Testis (tissue), 2 donors: ENCODE measurements around the gene CGB8.
A peak's percentile ranks its signal among the peaks of the same experiment; 100 is the strongest.

Source experiments
- CTCF ChIP-seq, 3 experiments: fragments of 450-650 bp in 2 of 3; fragments of 200-600 bp in 1 of 3; sonication (generic) in 1 of 3; IDR thresholded peaks; one replicate each; pipeline ENCODE4 v1.5.1; 2016 to 2019; ENCODE audit warnings: antibody characterized with exemption in 3 of 3, mild to moderate bottlenecking in 2 of 3, moderate library complexity in 1 of 3
- POLR2A ChIP-seq: fragments of 450-650 bp; IDR thresholded peaks from one replicate; pipeline ENCODE4 v1.6.1; 2017; ENCODE audit warnings: antibody characterized with exemption, mild to moderate bottlenecking, moderate library complexity

GRCh38 chr19:48999481-49000325 lies 49.2 kb downstream of the CGB8 start:
- peak in 2 of 3 experiments; percentile 46 for TF ChIP-seq CTCF (IDR thresholded peaks at IDR 0.05)
- TF ChIP-seq POLR2A, result no peak
